Measurements from ENCODE around the gene MAP2K5.

Gene MAP2K5

DNA sequence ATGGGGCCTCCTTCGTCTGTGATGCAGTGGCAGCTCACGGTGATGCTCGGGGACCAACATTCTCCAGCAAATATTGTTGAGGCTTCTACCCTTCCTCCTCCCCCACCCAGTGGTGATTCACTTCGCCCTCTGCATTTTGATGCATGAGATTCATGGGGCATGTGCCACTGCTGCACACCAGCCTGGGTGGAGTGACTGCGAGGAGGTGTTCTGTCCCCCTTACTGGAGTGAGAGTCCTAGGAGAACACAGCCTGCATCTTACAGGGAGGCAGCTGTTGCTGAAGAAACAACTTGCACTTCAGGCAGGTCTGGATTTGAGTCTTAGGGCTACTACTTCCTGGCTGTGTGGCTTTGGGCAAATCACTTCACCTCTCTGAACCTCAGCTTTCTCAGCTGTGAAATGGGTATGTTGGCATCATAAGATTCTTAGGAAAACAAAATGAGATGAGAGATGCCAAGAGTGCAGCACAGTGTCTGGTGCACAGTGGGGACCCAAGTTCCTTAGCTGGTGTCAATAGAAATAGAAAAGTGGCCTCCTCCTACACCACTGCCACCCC, 272.6 kb downstream of the MAP2K5 start:
- Histone ChIP-seq H3K9me3 (ENCODE audit: control insufficient read depth, low read length) (no peaks in the 10 kb centered on the region), H3K4me3 (ENCODE audit: insufficient read depth, low read depth, low read length, poor library complexity, severe bottlenecking) (no peak overlapping the region), H3K27me3 (replicated peaks; ENCODE audit: control insufficient read depth, insufficient read depth, low read length, poor library complexity, severe bottlenecking) (peaks cover 11% of the 10 kb centered on the region), H3K27ac (ENCODE audit: insufficient read depth, low read length, poor library complexity, severe bottlenecking) (no peak overlapping the region), H3K36me3 (ENCODE audit: control insufficient read depth, insufficient read depth, low read length) (no peaks in the 10 kb centered on the region), H3K4me1 (ENCODE audit: control insufficient read depth, insufficient read depth, low read length, poor library complexity, severe bottlenecking) (no peaks in the 10 kb centered on the region)
- DNase-seq = no peak

DNA sequence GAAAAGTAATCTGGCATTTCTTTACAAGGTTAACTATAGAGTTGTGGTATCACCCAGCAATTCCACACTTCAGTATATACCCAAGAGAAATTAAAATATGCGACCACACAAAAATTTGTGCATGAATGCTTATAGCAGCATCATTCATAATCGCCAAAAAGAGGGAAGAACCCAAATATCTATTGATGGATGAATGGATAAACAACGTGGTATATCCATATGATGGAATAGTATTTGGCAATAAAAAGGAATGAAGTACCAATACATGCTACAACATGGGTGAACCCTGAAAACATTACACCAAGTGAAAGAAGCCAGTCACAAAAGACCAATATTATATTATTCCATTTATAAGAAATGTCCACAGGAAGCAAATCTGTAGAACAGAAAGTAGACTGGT, 274.2 kb downstream of the MAP2K5 start:
- DNase-seq = no peak
- no peaks in the 10 kb centered on the region for H3K9me3 ChIP-seq (ENCODE audit: control insufficient read depth, low read length)
- H3K36me3 ChIP-seq (ENCODE audit: control insufficient read depth, insufficient read depth, low read length) = no peaks in the 10 kb centered on the region
- H3K27ac ChIP-seq (ENCODE audit: insufficient read depth, low read length, poor library complexity, severe bottlenecking) = no peak overlapping the region
- no peak overlapping the region for H3K4me3 ChIP-seq (ENCODE audit: insufficient read depth, low read depth, low read length, poor library complexity, severe bottlenecking)
- H3K4me1 ChIP-seq (ENCODE audit: control insufficient read depth, insufficient read depth, low read length, poor library complexity, severe bottlenecking) = peaks cover 7% of the 10 kb centered on the region
- H3K27me3 ChIP-seq (replicated peaks; ENCODE audit: control insufficient read depth, insufficient read depth, low read length, poor library complexity, severe bottlenecking) = peaks cover 26% of the 10 kb centered on the region

DNA sequence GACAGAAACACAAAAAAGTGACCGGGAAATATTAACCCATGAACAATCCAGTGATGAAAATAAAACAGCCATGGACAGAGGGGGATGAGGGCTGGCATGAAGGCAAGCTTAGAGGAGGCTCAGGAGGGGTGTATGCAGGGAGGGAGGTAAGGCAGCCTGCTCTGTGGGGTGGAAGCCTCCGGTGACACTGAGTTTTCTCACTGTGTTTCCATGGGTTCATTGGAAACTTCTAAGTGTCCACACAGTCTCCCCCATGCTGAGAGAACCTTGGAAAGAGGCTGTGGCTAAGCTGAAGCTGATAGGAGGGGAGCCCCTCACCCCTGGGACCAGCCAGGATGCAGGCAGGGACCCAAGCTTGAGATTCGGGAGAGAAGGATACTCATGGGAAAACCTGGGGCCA, 276.0 kb downstream of the MAP2K5 start:
- peaks cover 20% of the 10 kb centered on the region for H3K4me1 ChIP-seq (ENCODE audit: control insufficient read depth, insufficient read depth, low read length, poor library complexity, severe bottlenecking)
- H3K9me3 ChIP-seq (ENCODE audit: control insufficient read depth, low read length) = no peaks in the 10 kb centered on the region

DNA sequence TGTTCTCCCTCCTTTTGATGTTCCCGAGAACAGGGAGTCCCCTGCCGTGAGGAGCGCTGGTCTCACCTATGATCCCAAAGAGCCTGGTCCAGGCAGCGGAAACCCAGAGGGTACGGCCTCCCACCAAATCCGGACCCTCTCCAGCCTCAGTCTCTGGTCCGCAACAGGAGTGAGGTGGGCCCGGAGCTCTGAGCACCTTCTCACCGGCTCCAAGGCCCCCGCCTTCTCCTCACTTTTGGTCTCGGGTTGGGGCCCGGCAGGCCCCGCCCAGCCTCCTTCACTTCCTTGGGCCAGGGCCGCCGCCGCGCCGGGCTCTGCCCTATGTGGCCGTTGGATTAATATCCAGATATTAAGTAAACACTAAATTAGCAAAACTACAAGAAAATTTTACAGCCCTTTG, 277.1 kb downstream of the MAP2K5 start:
- H3K4me3 ChIP-seq (ENCODE audit: insufficient read depth, low read depth, low read length, poor library complexity, severe bottlenecking) = no peak overlapping the region
- H3K27me3 ChIP-seq (replicated peaks; ENCODE audit: control insufficient read depth, insufficient read depth, low read length, poor library complexity, severe bottlenecking) = peaks cover 52% of the 10 kb centered on the region
- no peak for DNase-seq
- no peaks in the 10 kb centered on the region for H3K36me3 ChIP-seq (ENCODE audit: control insufficient read depth, insufficient read depth, low read length)
- H3K27ac ChIP-seq (ENCODE audit: insufficient read depth, low read length, poor library complexity, severe bottlenecking) = no peak overlapping the region
- no peaks in the 10 kb centered on the region for H3K9me3 ChIP-seq (ENCODE audit: control insufficient read depth, low read length)
- H3K4me1 ChIP-seq (ENCODE audit: control insufficient read depth, insufficient read depth, low read length, poor library complexity, severe bottlenecking) = peaks cover 29% of the 10 kb centered on the region

More for the DNA sequence above, 276.0 kb downstream of the MAP2K5 start:
- H3K27ac ChIP-seq (ENCODE audit: insufficient read depth, low read length, poor library complexity, severe bottlenecking) = no peak overlapping the region
- H3K4me3 ChIP-seq (ENCODE audit: insufficient read depth, low read depth, low read length, poor library complexity, severe bottlenecking) = no peak overlapping the region
- H3K36me3 ChIP-seq (ENCODE audit: control insufficient read depth, insufficient read depth, low read length) = no peaks in the 10 kb centered on the region
- peaks cover 42% of the 10 kb centered on the region for H3K27me3 ChIP-seq (replicated peaks; ENCODE audit: control insufficient read depth, insufficient read depth, low read length, poor library complexity, severe bottlenecking)
- DNase-seq = no peak

DNA sequence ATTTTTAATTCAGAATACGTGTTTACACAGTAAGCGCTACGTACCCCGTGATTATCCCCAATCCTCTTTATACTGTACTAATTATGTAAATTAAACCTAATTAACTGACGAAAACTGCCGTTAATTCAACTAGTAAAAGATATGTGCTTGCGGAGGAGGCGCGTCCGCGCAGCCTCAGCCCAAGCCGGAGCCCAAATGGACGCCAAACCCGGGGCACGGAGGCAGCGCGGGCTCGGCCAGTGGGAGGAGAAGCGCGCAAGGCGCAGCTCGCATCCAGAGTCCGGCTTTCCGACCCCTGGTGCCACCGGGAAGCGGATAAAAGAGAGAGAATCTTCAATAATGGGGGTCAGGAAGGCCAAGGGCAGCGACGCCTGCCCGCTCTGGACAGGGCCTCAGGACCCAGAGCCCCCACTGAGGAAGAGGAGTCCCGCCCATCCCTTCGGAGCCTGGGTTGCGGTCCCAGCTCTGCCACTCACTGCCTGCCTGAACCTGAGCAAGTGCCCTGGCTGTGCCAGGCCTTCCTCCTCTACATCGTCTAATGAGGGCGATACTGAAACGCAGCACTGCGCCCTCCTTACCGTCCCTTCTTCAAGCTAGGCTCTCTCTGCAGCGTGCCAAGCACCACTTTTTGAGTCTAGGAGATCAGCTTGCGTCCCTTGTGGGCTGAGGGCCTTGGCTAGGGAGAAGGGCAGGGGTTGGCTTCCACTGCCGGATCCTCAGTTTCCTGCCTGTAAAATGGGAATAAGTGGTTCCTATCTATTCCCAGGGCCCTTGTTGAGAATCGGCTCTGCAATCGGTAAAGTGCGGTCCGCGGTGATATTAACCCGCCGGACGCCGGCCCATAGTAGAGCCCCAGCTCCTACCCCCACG, 277.9 kb downstream of the MAP2K5 start:
- Histone ChIP-seq H3K36me3 (ENCODE audit: control insufficient read depth, insufficient read depth, low read length) (no peaks in the 10 kb centered on the region), H3K27ac (ENCODE audit: insufficient read depth, low read length, poor library complexity, severe bottlenecking) (no peak overlapping the region), H3K9me3 (ENCODE audit: control insufficient read depth, low read length) (no peaks in the 10 kb centered on the region), H3K27me3 (replicated peaks; ENCODE audit: control insufficient read depth, insufficient read depth, low read length, poor library complexity, severe bottlenecking) (peaks cover 60% of the 10 kb centered on the region), H3K4me3 (ENCODE audit: insufficient read depth, low read depth, low read length, poor library complexity, severe bottlenecking) (no peak overlapping the region), H3K4me1 (ENCODE audit: control insufficient read depth, insufficient read depth, low read length, poor library complexity, severe bottlenecking) (peaks cover 31% of the 10 kb centered on the region)
- no peak for DNase-seq

DNA sequence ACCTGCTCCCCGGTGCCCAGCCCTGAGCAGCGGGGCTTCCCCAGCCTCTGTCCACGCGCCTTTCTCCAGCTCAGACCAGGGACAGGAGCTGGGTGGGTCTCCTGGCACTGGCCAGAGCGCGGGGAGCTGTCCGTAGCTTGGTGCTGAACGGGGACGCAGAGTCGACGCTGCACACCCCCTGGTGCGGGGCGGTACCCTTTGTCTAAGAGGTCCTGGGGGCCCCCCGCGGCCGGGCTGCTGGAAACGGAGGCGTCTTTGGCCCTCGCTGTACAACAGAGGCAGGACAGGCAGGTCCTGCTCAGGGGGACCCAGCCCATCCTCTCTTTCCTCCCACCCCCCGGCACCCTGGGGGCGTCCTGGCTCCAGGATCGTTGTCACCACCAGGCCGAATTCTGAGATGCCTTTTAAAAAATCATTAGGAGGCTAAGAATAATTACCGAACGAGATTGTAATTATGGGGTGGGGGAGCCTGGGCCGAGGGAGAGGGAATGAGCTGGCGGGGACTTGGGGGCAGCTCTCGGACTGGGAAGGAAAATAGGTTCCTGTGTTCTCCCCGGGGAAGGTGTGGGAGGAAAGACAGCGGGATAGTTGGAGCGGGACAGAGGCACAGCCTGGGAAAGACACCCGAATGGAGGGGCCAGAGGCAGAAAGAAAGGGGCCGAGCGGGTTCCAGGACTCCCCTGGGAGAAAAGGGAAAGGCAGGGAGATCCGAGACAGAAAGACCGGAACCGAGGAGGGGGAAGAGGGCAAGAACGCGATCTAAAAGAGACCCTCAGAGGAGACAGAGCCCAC, 278.7 kb downstream of the MAP2K5 start:
- H3K27ac ChIP-seq (ENCODE audit: insufficient read depth, low read length, poor library complexity, severe bottlenecking) = no peak overlapping the region
- DNase-seq = no peak
- H3K27me3 ChIP-seq (replicated peaks; ENCODE audit: control insufficient read depth, insufficient read depth, low read length, poor library complexity, severe bottlenecking) = peaks cover 68% of the 10 kb centered on the region
- peaks cover 38% of the 10 kb centered on the region for H3K4me1 ChIP-seq (ENCODE audit: control insufficient read depth, insufficient read depth, low read length, poor library complexity, severe bottlenecking)
- H3K4me3 ChIP-seq (ENCODE audit: insufficient read depth, low read depth, low read length, poor library complexity, severe bottlenecking) = no peak overlapping the region
- H3K36me3 ChIP-seq (ENCODE audit: control insufficient read depth, insufficient read depth, low read length) = no peaks in the 10 kb centered on the region
- H3K9me3 ChIP-seq (ENCODE audit: control insufficient read depth, low read length) = no peaks in the 10 kb centered on the region

DNA sequence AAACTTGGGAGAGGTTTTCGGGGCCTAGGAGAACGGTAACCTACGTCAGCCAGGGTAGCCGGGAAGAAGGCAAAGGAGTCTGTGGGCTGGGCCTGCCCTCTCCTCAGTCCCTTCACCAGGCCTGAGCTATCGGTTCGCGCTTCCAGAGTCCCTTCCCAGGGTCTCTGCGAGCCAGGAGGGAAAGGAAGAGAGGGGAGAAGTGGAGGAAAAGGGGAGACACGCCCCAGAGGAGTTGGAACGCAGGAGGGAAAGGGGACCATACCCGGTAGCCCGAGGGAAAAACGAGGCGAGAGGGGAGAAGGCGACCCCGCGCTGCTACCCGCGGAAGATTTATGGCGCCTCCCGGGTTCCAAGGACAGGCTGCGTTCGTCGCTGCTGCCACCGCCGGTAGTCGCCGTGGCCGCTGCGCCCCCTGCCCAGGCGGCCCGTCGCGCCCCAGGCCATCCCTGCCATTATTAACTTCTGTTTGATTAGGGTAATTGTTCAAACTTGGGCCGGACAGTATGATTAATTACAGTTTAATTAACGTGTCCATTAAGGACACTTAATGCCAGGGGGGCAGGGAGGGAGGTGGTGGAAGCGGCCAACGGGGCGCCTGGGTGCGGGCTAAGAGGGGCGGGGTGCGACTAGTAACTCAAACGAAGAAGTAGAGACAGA, 279.4 kb downstream of the MAP2K5 start:
- no peak overlapping the region for H3K4me3 ChIP-seq (ENCODE audit: insufficient read depth, low read depth, low read length, poor library complexity, severe bottlenecking)
- peaks cover 74% of the 10 kb centered on the region for H3K27me3 ChIP-seq (replicated peaks; ENCODE audit: control insufficient read depth, insufficient read depth, low read length, poor library complexity, severe bottlenecking)
- no peak for DNase-seq
- no peaks in the 10 kb centered on the region for H3K9me3 ChIP-seq (ENCODE audit: control insufficient read depth, low read length)
- peaks cover 44% of the 10 kb centered on the region for H3K4me1 ChIP-seq (ENCODE audit: control insufficient read depth, insufficient read depth, low read length, poor library complexity, severe bottlenecking)
- no peak overlapping the region for H3K27ac ChIP-seq (ENCODE audit: insufficient read depth, low read length, poor library complexity, severe bottlenecking)
- no peaks in the 10 kb centered on the region for H3K36me3 ChIP-seq (ENCODE audit: control insufficient read depth, insufficient read depth, low read length)

DNA sequence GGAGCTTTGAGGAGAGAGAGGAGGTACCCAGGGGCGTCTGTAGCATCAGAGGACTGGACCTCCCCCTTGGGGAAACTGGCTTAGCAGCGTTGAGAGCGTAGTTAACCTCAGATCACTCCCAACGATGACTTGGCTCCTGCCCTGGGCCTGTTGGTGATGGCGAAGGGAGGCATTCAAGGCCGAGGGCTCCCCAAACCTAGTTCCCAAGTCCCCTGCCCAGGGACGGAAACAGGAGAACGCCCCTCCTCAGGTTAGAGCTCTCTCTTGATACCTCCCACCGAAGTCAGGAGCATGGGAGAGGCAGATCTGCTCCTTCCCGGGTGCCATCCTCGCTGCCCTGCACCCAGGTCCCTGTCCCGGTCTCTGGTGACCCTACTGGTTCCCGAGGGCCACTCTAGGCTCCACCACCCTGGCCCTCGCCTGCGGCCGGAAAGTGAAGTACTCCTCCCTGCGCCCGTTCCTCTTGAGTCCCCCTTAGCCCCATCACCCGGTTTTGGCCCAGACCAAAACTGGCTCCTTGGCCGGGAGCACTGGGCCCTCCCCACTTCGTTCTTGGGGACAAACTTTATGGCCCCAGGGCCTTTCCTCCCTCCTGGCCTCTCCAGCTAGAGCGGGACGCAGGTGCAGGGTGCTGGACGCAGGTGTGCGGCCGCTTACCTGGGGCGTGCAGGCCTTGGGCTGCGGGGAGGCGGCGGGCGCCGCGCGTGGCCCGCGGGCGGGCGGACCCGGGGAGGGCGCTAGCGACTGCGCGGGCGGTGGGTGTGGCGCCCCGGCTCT, 280.2 kb downstream of the MAP2K5 start:
- Histone ChIP-seq H3K36me3 (ENCODE audit: control insufficient read depth, insufficient read depth, low read length) (no peaks in the 10 kb centered on the region), H3K9me3 (ENCODE audit: control insufficient read depth, low read length) (no peaks in the 10 kb centered on the region), H3K27ac (ENCODE audit: insufficient read depth, low read length, poor library complexity, severe bottlenecking) (no peak overlapping the region), H3K4me3 (ENCODE audit: insufficient read depth, low read depth, low read length, poor library complexity, severe bottlenecking) (no peak overlapping the region), H3K4me1 (ENCODE audit: control insufficient read depth, insufficient read depth, low read length, poor library complexity, severe bottlenecking) (peaks cover 51% of the 10 kb centered on the region), H3K27me3 (replicated peaks; ENCODE audit: control insufficient read depth, insufficient read depth, low read length, poor library complexity, severe bottlenecking) (peaks cover 81% of the 10 kb centered on the region)
- DNase-seq = no peak
